SW 1271 (cell line): ENCODE measurements around the gene FBXL2.
"Not testable (repeated sequence)": the region's sequence is repeated elsewhere in the genome, so short reads cannot be mapped to it uniquely, and the experiment has no call there.

ENCODE experiments used
- DNase-seq, 2 experiments: peaks; one replicate each; lab custom pipeline; 2025; lab: John Stamatoyannopoulos, UW

Gene FBXL2

GRCh38 chr3:33315826-33316225 lies 38.6 kb downstream of the FBXL2 start:
- peak; percentile 32 to 76 for DNase-seq

GRCh38 chr3:33317963-33318709 lies 40.9 kb downstream of the FBXL2 start:
- peak in 1 of 2 experiments; percentile 68 for DNase-seq

GRCh38 chr3:33318710-33319380 lies 41.6 kb downstream of the FBXL2 start:
- DNase-seq, result peak in 1 of 2 experiments; percentile 48

GRCh38 chr3:33322412-33322811 lies 45.2 kb downstream of the FBXL2 start:
- DNase-seq, result no peak

- no peak for DNase-seq
Observed at GRCh38 chr3:33331414-33331813, 54.2 kb downstream of the FBXL2 start.

GRCh38 chr3:33334364-33334763 lies 57.1 kb downstream of the FBXL2 start:
- no peak for DNase-seq

- DNase-seq, result not testable (repeated sequence)
Observed at GRCh38 chr3:33338936-33339465, 61.8 kb downstream of the FBXL2 start.

GRCh38 chr3:33339758-33340157 lies 62.5 kb downstream of the FBXL2 start:
- no peak for DNase-seq

- no peak for DNase-seq
Observed at GRCh38 chr3:33355611-33356010, 78.4 kb downstream of the FBXL2 start.

- DNase-seq, result no peak
Observed at GRCh38 chr3:33358172-33358781, 81.0 kb downstream of the FBXL2 start.

GRCh38 chr3:33360136-33360825 lies 83.0 kb downstream of the FBXL2 start:
- peak; percentile 67 to 94 for DNase-seq

- no peak for DNase-seq
Observed at GRCh38 chr3:33363113-33363800, 86.0 kb downstream of the FBXL2 start.

GRCh38 chr3:33364060-33364459 lies 86.8 kb downstream of the FBXL2 start:
- no peak for DNase-seq

- no peak for DNase-seq
Observed at GRCh38 chr3:33364531-33365128, 87.4 kb downstream of the FBXL2 start.

- DNase-seq, result peak; percentile 34 to 67
Observed at GRCh38 chr3:33372218-33373081, 95.2 kb downstream of the FBXL2 start.

- DNase-seq, result no peak
Observed at GRCh38 chr3:33373082-33373437, 95.8 kb downstream of the FBXL2 start.

GRCh38 chr3:33377489-33377888 lies 100.2 kb downstream of the FBXL2 start:
- no peak for DNase-seq

- no peak for DNase-seq
Observed at GRCh38 chr3:33377931-33378330, 100.7 kb downstream of the FBXL2 start.

- DNase-seq, result no peak
Observed at GRCh38 chr3:33380653-33381052, 103.4 kb downstream of the FBXL2 start.

- DNase-seq, result no peak
Observed at GRCh38 chr3:33383951-33384350, 106.7 kb downstream of the FBXL2 start.
